Measurements from ENCODE around the gene PLXNA2. TPM values are rescaled to one million over a fixed set of nuclear protein-coding genes. Genes with fewer than 3 reads are reported as not detected.

PLXNA2 gene
- total and polyA plus RNA-seq, 2 donors (not counting 3 experiments of a cell fraction or from before 2014, with no cell fraction given), result 42.6 to 229 TPM

- Histone ChIP-seq H3K4me3 (replicated peaks in 1 of 3; ENCODE audit: insufficient read depth in 1 of 3, low read depth in 1 of 3, low read length in 3 of 3) (no peak overlapping the region), H3K9me3 (replicated peaks; ENCODE audit: control insufficient read depth, insufficient read depth, low read length) (no peaks in the 10 kb centered on the region), H2AFZ (ENCODE audit: low read depth, low read length) (no peak overlapping the region), H3K4me1 (ENCODE audit: control insufficient read depth, extremely low read depth, insufficient read depth, low read length) (peaks cover 23% of the 10 kb centered on the region), H3K27ac (ENCODE audit: insufficient read depth, low read depth, low read length) (no peak overlapping the region), H4K20me1 (replicated peaks; ENCODE audit: control insufficient read depth, extremely low read depth, insufficient read depth, low read length) (no peaks in the 10 kb centered on the region), H3K36me3 (ENCODE audit: control insufficient read depth in 2 of 2, extremely low read depth in 1 of 2, insufficient read depth in 2 of 2, low read length in 2 of 2) (peaks cover 6 to 7% of the 10 kb centered on the region in 2 experiments), H3K9ac (replicated peaks; ENCODE audit: extremely low read depth, insufficient read depth, low read length) (no peak overlapping the region), H3K9me1 (replicated peaks; ENCODE audit: control insufficient read depth, extremely low read depth, insufficient read depth, low read length) (no peaks in the 10 kb centered on the region), H3K79me2 (ENCODE audit: control insufficient read depth, insufficient read depth, low read length) (peaks cover 99% of the 10 kb centered on the region), H3K27me3 (ENCODE audit: control insufficient read depth in 2 of 2, insufficient read depth in 2 of 2, low read length in 2 of 2) (no peaks in the 10 kb centered on the region), H3K4me2 (ENCODE audit: insufficient read depth, low read length) (no peak overlapping the region)
- DNase-seq (ENCODE audit: low read depth, low spot score) (no peak), FAIRE-seq (no peak)
- BruUV-seq (replicated peaks), result no TSS peak
- intact Hi-C loops (cut with micrococcal nuclease) (no loop called here), dilution Hi-C loops (cut with MboI; ENCODE audit: extremely low pct_ligation_motif_present, low sequenced_read_pairs) (no loop called here)
- POLR2A ChIA-PET, result no interaction called here
- CTCF ChIA-PET, result interaction anchor here (0.8 to 2.9 kb wide), 6 partner anchors 9 to 73 kb away, joined by 3 to 10 read pairs (median 6); partner anchors contain the start of gene PLXNA2
- TF ChIP-seq MAX (IDR thresholded peaks at IDR 0.05; ENCODE audit: insufficient read depth, insufficient read length) (no peak), GATA2 (IDR thresholded peaks at IDR 0.05; ENCODE audit: insufficient read depth, insufficient read length, low read depth, low read length) (no peak), FOS (IDR thresholded peaks at IDR 0.05; ENCODE audit: borderline replicate concordance, insufficient read depth, low read length) (no peak), POLR2AphosphoS5 (IDR thresholded peaks at IDR 0.05; ENCODE audit: insufficient read depth, low read depth, low read length) (no peak), CTCF (IDR thresholded peaks at IDR 0.05; ENCODE audit: extremely low read depth in 1 of 2, insufficient read depth in 1 of 2, low read depth in 1 of 2, low read length in 2 of 2) (no peak), POLR2A (IDR thresholded peaks at IDR 0.05; ENCODE audit: low read depth, low read length) (no peak), JUN (IDR thresholded peaks at IDR 0.05; ENCODE audit: borderline replicate concordance, insufficient read depth, insufficient read length, low read depth) (no peak), EZH2 (IDR thresholded peaks at IDR 0.05; ENCODE audit: borderline replicate concordance, low read depth, low read length, severe bottlenecking) (no peak), MYC (IDR thresholded peaks at IDR 0.05; ENCODE audit: low read depth, low read length) (no peak)
These were observed 72.4 kb downstream of the PLXNA2 start for GRCh38 chr1:208171616-208172422.
